HAP-1 (cell line): ENCODE data around the gene ARHGEF17.

Experiments used
- DNase-seq, 2 experiments: peaks; one replicate each; pipeline ENCODE4 v3.0.0-alpha.2; 2016 to 2020; ENCODE audit warnings: low spot score in 2 of 2
- H3K27me3 ChIP-seq: fragments of 250-450 bp; sonication (Bioruptor Pico); 2 replicates; pipeline ENCODE4 v1.5.1; 2020; ENCODE audit warnings: low read depth, mild to moderate bottlenecking, moderate library complexity
- H3K36me3 ChIP-seq: fragments of 250-450 bp; sonication (Bioruptor Pico); replicated peaks from 2 replicates; pipeline ENCODE4 v1.5.1; 2020; ENCODE audit warnings: mild to moderate bottlenecking
- H3K4me1 ChIP-seq: fragments of 250-450 bp; sonication (Bioruptor Pico); 2 replicates; pipeline ENCODE4 v1.5.1; 2020; ENCODE audit warnings: mild to moderate bottlenecking
- H3K4me3 ChIP-seq: fragments of 250-450 bp; sonication (Bioruptor Pico); 2 replicates; pipeline ENCODE4 v1.5.1; 2020; ENCODE audit warnings: mild to moderate bottlenecking, moderate library complexity
- H3K9me3 ChIP-seq: fragments of 250-450 bp; sonication (Bioruptor Pico); 2 replicates; pipeline ENCODE4 v1.5.1; 2020; ENCODE audit warnings: mild to moderate bottlenecking, moderate library complexity
- in situ Hi-C: fragments of 300-500 bp; cut with MboI; formaldehyde crosslinking; loops from 3 replicates; pipeline ENCODE4 v1.14.3; 2020; ENCODE audit warnings: low sequenced_read_pairs, inconsistent platforms, mixed read lengths

The ARHGEF17 gene

DNA sequence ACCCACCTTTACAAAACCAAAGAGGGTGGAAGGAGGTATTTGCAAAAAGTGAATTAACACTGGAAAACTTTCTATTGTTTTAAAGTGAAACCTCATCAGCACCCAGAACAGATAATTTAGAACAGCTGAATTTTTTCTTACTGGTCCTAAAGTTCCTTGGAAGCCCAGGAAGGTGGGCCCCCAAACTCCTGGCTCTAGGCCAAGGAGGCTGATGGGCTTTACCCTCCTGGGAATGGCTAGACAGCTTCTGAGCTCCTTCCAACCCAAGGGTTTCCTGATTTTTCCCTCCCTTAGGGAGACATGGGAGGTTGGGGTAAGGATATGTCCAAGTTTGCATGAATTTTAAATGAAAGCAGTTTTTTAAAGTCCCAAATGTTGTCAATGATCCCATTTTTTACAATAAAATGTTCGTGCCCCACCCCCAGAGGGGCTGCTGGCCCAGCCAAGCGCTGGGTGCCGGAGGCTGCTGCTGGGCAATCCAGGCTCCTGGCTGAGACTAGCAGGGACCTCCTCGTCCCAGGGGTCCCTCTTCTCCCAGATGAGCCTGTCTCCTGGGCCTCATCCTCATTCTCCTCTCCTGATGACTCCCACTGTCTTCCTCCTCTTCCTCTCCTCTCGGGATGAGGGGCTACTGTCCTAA, 96.5 kb downstream of the ARHGEF17 start:
- DNase-seq = no peak
- no peak overlapping the region for H3K4me3 ChIP-seq
- no peaks in the 10 kb centered on the region for H3K9me3 ChIP-seq
- H3K27me3 ChIP-seq = no peaks in the 10 kb centered on the region
- no peaks in the 10 kb centered on the region for H3K4me1 ChIP-seq
- in situ Hi-C loops = loop anchor here (5.0 kb wide), 1 partner anchor 253 kb away; no protein-coding TSS in a partner anchor
- H3K36me3 ChIP-seq = no peaks in the 10 kb centered on the region; the same call in 1 of the 2 replicates

DNA sequence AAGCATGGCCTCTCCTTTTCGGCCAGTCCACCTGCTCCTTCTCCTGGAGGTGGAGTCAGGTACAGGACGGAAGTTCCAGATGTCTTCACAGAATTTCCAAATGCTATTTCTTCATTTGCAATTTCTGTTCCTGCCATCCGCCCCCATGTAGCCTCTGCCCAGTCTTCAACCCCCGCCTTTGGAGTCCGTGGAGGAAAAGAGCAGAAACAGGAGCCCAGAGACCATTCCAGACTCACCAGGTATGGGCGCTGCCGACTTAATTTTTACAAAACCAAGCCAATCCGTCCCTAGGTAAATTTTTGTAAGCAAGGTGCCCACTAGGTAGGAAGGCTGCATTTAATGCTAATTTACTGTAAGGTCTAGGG, 97.1 kb downstream of the ARHGEF17 start:
- Histone ChIP-seq H3K4me1 (no peaks in the 10 kb centered on the region), H3K36me3 (no peaks in the 10 kb centered on the region; the same call in 1 of the 2 replicates), H3K4me3 (no peak overlapping the region), H3K27me3 (no peaks in the 10 kb centered on the region), H3K9me3 (no peaks in the 10 kb centered on the region)
- in situ Hi-C loops = no loop called here
- no peak for DNase-seq

DNA sequence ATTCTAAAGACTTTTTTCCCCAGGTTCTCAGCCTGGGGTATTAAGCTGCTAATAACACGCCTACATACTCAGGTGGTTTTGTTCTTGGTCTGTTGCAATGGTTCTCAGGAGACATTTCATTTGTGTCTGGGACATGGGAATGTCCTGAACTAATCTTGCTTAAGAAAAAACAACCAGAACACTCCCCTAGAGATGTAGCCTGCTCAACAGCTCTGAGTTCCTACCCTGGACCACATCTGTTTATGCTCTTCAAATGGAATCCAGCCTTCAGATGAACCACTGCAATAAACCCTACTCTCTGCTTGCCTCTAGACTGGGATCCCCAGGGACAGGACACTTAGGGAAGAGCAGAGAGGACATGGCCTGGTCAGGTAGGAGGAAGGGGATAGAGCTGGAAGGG, 98.1 kb downstream of the ARHGEF17 start:
- peaks cover 2% of the 10 kb centered on the region; the same call in 1 of the 2 replicates for H3K36me3 ChIP-seq
- no peaks in the 10 kb centered on the region for H3K4me1 ChIP-seq
- no peak for DNase-seq
- H3K27me3 ChIP-seq = no peaks in the 10 kb centered on the region
- no peak overlapping the region for H3K4me3 ChIP-seq
- no peaks in the 10 kb centered on the region for H3K9me3 ChIP-seq
- in situ Hi-C loops = no loop called here

DNA sequence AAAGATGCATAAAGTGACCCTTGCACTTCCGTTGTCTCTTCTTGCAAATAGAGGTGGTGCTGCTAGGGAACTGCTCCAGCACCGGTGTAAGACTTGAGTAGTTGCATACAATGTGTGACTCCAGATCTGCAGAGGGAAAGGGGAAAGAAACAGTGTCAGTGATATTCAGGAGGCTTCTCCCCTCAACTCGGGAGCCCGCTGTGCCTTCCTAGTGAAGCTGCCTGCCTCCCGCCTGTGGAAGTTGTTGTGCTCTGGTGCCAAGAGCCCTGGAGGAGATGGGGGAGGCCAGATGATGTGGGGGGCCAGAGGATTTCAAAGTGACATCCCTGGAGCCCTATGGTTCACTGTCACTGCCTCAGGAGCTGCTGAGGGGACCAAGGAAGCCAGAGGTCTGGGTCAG, 98.5 kb downstream of the ARHGEF17 start:
- no peaks in the 10 kb centered on the region for H3K4me1 ChIP-seq
- in situ Hi-C loops = no loop called here
- H3K27me3 ChIP-seq = no peaks in the 10 kb centered on the region
- peaks cover 2% of the 10 kb centered on the region; the same call in 1 of the 2 replicates for H3K36me3 ChIP-seq
- H3K4me3 ChIP-seq = no peak overlapping the region
- H3K9me3 ChIP-seq = no peaks in the 10 kb centered on the region
- DNase-seq = no peak

DNA sequence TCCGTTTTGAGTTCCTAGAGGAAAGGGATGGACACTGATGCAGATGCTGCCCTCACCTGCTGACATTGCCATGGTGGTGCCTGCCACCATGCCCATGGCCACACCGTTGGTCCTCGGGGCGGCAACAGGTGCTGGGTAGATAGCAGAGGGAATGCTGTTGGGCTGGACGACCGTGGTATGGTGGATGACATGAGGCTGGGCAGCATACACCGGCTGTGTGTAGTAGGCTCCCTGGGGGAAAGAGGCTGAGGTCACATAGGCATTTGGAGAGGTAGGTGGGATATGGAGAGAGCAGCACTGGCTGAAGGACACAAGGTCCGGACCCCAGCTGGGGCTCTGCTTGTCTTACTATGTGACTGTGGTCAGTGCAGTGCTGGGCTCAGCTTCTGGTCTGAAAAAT, 101.4 kb downstream of the ARHGEF17 start:
- Histone ChIP-seq H3K27me3 (no peaks in the 10 kb centered on the region), H3K9me3 (no peaks in the 10 kb centered on the region), H3K4me1 (peaks cover 12% of the 10 kb centered on the region), H3K4me3 (no peak overlapping the region), H3K36me3 (peaks cover 2% of the 10 kb centered on the region; the same call in 1 of the 2 replicates)
- in situ Hi-C loops = no loop called here
- no peak for DNase-seq

DNA sequence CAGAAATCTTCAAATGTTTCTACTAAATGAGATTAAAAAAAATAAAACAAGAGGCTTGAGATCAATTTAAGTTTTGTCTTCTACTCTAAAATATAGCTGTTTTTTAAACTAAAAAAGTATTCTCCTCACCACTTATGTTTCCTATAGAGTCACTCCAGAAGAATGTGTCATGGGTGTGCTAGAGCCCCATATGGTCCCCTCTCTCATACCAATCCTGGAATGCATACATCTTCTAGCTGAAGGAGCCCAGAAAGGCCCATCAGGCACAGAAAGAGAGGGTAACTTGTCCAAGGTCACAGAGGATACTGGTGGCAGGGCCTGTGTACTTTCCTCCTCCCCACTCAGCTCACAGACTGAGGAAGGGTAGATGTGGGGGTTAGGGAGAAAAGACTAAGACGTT, 102.6 kb downstream of the ARHGEF17 start:
- in situ Hi-C loops = no loop called here
- H3K9me3 ChIP-seq = no peaks in the 10 kb centered on the region

DNA sequence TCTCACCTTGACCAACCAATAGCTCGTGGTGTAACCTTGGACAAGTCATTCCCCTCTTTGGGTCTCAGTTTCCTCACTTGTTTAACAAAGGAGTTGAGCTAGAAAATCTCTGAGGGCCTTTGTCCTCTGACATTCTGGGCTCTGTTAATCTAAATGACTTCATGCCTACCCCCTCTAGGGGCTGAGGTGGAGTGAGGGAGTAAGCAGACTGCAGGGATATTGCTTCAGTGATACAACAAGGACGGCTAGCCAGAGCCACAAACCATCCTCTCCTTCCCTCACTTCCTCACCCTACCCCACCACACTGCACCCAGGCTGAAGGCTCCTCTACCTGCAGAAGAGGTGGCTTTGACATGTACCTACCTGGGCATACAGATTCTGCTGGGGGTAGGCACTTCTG, 103.0 kb downstream of the ARHGEF17 start:
- in situ Hi-C loops = no loop called here
- H3K4me3 ChIP-seq = no peak overlapping the region
- H3K36me3 ChIP-seq = peaks cover 2% of the 10 kb centered on the region; the same call in 1 of the 2 replicates
- H3K9me3 ChIP-seq = no peaks in the 10 kb centered on the region
- H3K4me1 ChIP-seq = peaks cover 26% of the 10 kb centered on the region
- no peaks in the 10 kb centered on the region for H3K27me3 ChIP-seq
- DNase-seq = no peak

More for the DNA sequence above, 102.6 kb downstream of the ARHGEF17 start:
- DNase-seq = no peak
- H3K36me3 ChIP-seq = peaks cover 2% of the 10 kb centered on the region; the same call in 1 of the 2 replicates
- H3K4me3 ChIP-seq = no peak overlapping the region
- no peaks in the 10 kb centered on the region for H3K27me3 ChIP-seq
- peaks cover 24% of the 10 kb centered on the region for H3K4me1 ChIP-seq

DNA sequence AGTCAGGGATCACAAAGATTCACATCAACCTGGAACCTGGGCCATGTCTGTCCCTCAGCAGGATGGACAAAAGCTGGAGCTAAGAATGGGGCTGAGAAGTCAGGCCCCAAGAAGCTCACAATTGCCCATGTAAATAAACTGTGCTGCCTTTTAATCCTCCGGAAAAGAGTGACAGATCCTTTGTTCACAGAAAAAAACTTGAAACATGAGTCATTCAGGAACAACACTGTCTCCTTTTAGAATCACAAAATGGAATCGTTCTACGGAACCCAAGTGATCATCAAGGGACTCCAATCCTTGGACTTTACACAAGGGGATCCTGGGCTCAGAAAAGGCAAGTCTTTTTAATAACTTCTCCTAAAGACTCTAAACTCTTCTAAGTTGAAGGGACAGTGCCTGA, 104.2 kb downstream of the ARHGEF17 start:
- Histone ChIP-seq H3K36me3 (peaks cover 2% of the 10 kb centered on the region; the same call in 1 of the 2 replicates), H3K9me3 (no peaks in the 10 kb centered on the region), H3K4me1 (peaks cover 35% of the 10 kb centered on the region), H3K27me3 (no peaks in the 10 kb centered on the region), H3K4me3 (no peak overlapping the region)
- DNase-seq = peak; percentile 33 to 87
- in situ Hi-C loops = no loop called here

DNA sequence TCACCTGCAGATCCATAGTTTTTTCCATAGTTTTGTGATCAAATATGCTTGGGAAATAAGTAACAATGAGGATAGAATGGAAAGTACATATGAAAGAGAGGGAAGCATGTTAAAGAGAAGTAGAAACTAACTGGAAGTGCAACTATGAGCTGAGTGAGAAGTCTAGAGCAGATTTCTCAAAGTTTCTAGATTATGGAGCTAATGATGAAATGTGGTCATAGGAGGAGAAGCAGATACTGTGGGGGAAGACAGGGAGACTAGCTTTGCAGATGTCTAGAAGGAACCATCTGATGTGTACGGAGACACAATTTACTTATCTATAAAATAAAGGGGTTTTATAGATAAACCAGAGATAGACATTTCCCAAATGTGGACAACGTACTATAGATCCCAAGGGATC, 105.2 kb downstream of the ARHGEF17 start:
- H3K4me1 ChIP-seq = peaks cover 35% of the 10 kb centered on the region
- H3K4me3 ChIP-seq = no peak overlapping the region
- no peaks in the 10 kb centered on the region for H3K27me3 ChIP-seq
- peaks cover 2% of the 10 kb centered on the region; the same call in 1 of the 2 replicates for H3K36me3 ChIP-seq
- DNase-seq = no peak
- no peaks in the 10 kb centered on the region for H3K9me3 ChIP-seq
- in situ Hi-C loops = no loop called here

DNA sequence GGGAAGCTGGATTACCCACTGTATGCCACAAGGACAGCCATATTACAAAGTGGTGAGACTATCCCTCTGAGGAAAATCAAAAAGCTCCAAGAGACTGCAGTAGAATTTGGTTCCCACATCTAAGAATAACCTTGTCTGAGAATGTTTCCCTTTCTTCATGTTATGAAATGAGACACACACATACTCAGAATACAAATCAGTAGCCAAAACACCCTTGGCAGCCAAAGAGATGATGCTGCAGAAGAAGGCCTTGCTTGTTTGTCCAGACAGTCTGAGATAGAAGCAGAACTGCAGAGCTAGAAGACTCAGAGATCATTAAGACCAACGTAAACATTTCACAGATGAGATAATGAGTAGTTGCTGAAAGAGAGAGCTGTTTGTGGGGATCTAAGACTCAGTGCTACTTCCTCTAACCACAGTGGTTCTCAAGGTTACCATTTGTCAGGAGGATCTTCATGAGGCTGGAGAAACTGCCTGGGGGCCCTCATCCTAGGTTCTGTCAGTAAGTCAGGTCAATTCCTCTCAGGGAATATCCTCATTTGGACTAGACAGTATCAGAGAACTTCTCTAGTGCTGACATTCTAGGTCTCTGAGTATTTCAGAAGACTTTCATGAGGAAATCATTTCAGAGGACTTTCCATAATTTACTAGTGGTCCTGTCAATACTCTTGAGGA, 107.0 kb downstream of the ARHGEF17 start:
- DNase-seq = no peak
- 0 out of 2 replicates have a peak, but pooled peaks cover 2% of the 10 kb centered on the region for H3K36me3 ChIP-seq
- H3K4me3 ChIP-seq = no peak overlapping the region
- no peaks in the 10 kb centered on the region for H3K9me3 ChIP-seq
- H3K4me1 ChIP-seq = peaks cover 35% of the 10 kb centered on the region
- in situ Hi-C loops = no loop called here
- no peaks in the 10 kb centered on the region for H3K27me3 ChIP-seq

DNA sequence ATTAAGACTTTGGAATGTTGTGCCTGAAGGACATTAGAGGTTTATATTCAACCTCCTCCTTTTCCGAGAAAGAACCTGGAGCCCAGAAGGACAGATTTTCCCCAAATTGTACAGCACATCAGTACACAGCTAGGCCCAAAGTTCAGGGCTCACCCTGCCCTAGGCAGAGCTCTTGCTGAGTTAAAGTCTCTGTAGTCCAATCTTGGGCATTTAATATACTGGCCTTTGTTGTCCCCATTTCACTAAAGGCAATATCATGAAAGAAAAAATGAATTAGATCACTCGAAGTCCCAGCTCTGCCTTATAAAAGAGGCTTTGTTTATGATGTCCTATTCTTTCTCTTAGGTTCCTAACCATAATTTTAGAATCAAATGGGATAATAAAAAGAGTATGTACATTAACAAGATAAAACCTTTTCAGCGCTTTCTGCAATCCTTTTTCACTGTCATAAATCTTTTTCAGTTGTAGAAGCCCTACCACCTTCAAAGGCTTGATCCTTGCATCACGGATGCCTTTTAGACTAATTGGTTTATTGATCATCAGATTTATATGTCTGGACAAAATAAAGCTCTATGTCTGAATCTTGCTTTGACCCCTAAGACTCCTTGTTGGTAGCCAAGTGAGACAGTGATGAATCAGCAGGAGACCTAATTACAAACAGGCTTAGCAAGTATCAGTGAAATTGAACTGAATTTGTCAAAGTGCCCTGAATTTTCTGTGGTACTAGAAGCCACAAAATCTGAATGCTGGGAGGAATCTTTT, 108.0 kb downstream of the ARHGEF17 start:
- Histone ChIP-seq H3K4me3 (no peak overlapping the region), H3K9me3 (no peaks in the 10 kb centered on the region), H3K27me3 (no peaks in the 10 kb centered on the region), H3K4me1 (peaks cover 35% of the 10 kb centered on the region), H3K36me3 (no peaks in the 10 kb centered on the region)
- in situ Hi-C loops = no loop called here
- DNase-seq = peak; percentile 57 to 99

DNA sequence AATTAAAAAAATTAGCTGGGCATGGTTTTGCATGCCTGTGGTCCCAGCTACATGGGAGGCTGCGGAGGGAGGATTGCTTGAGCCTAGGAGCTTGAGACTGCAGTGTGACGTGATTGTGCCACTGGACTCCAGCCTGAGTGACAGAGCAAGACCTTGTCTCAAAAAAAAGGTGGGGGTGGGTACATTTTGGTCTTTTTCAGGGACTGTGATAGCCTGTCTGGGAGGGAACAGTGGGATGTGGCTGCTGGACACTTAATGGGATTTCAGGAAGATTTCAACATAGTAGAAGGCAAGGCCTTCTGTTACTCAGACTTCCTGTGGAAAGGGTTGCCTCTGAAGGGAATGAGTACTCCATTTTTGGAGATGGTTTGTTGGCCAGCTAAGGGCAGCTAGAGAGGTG, 108.7 kb downstream of the ARHGEF17 start:
- Histone ChIP-seq H3K4me1 (peaks cover 35% of the 10 kb centered on the region), H3K27me3 (no peaks in the 10 kb centered on the region), H3K36me3 (no peaks in the 10 kb centered on the region), H3K9me3 (no peaks in the 10 kb centered on the region), H3K4me3 (no peak overlapping the region)
- no peak for DNase-seq
- in situ Hi-C loops = no loop called here
